Breast epithelium (tissue), 3 donors: ENCODE measurements around the gene PIGM.

Experiments
- CTCF ChIP-seq, 3 donors: fragments of 450-650 bp; IDR thresholded peaks; one replicate each; pipeline ENCODE4 v1.5.1; 2016 to 2017; ENCODE audit warnings: antibody characterized with exemption in 3 of 3, mild to moderate bottlenecking in 3 of 3, moderate library complexity in 3 of 3
- POLR2A ChIP-seq: fragments of 450-650 bp; IDR thresholded peaks from one replicate; pipeline ENCODE4 v1.6.1; 2016; ENCODE audit warnings: antibody characterized with exemption, mild to moderate bottlenecking, moderate library complexity
- POLR2AphosphoS5 ChIP-seq, 3 donors: sonication (generic); formaldehyde crosslinking; IDR thresholded peaks; one replicate each; pipeline ENCODE4 v1.6.1; 2017; ENCODE audit warnings: antibody characterized with exemption in 3 of 3

DNA sequence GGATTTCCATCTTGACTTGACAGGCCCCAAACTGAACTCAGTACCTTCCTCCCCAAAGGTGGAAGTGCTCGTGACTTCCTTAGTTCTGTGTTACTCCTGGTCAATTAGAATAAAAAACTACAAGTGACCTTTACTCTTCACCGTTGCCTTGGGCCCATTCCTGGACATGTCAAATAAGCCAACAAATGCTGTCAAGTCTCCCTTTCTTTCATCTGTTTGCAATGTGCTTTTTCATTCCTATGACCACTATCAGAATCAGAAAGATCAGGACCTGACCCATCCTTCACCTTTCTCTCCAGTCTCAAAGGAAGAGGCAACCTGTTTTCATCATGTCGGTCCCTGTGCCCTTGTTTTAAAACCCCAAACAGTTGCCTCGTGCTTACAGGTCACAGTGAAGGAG is 43.1 kb upstream of the PIGM start:
- TF ChIP-seq CTCF (IDR thresholded peaks at IDR 0.05) (no peak), POLR2AphosphoS5 (IDR thresholded peaks at IDR 0.05) (no peak), POLR2A (no peak)
